Measurements from ENCODE around the gene CD2AP.

CD2AP gene

DNA sequence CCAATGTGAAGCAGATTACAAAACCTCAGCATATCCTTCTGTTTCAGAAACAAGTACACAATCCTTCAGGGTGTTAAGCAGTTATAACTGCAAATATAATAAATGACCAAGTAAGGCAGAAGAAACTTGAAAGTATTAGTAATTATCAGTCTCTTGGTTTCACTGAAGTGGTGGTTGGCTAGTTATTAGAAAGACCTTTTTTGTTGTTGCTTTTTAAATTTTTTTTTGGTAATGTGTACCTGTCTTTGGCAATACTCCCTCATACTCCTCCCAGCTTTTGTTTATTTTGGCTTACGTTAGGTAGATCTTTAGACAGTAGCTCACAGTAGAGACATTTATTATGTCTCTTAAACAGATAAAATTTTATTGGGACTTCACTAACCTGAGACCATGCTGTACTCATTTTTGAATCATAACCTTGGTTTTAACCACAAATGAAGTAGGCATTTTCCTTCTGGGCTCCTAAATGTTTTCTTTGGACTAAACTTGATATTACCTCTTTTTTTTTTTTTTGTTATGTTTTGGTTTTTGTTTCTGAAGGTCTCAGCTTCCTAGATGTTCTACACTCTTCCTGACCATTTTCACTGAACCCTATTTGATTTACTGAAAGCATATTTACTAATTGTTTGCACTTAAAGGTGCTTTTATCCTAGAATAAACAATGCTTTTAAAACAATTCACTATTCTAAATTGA is 6.4 kb downstream of the CD2AP start:
- peak; percentile 48 for DNase-seq (ENCODE audit: low read depth)
- TF ChIP-seq, protein P1, sequence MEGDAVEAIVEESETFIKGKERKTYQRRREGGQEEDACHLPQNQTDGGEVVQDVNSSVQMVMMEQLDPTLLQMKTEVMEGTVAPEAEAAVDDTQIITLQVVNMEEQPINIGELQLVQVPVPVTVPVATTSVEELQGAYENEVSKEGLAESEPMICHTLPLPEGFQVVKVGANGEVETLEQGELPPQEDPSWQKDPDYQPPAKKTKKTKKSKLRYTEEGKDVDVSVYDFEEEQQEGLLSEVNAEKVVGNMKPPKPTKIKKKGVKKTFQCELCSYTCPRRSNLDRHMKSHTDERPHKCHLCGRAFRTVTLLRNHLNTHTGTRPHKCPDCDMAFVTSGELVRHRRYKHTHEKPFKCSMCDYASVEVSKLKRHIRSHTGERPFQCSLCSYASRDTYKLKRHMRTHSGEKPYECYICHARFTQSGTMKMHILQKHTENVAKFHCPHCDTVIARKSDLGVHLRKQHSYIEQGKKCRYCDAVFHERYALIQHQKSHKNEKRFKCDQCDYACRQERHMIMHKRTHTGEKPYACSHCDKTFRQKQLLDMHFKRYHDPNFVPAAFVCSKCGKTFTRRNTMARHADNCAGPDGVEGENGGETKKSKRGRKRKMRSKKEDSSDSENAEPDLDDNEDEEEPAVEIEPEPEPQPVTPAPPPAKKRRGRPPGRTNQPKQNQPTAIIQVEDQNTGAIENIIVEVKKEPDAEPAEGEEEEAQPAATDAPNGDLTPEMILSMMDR (conservative IDR thresholded peaks at IDR 0.05; ENCODE audit: low read depth, low read length) = no peak
- H3K4me3 ChIP-seq (ENCODE audit: low read depth, low read length) = no peak overlapping the region

DNA sequence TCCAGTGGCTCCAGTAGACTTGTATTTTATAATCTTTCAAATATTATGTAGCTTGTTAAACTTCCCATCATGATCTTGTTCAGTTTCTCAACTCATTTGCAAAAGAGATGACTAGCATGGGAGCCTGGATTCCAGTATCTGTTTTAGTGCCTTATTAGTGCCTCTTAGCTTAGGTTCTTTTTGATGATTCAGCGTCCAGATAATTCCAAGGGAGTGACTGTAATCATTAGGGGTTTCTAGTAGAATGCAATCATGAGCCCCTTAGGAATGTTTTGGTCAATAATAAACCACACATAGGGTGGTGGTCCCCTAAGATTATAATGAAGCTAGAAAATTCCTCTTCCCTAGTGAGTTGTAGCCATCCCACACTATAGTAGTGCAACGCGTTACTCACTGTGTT is 7.0 kb downstream of the CD2AP start:
- DNase-seq (ENCODE audit: low read depth) = peak; percentile 83
- no peak overlapping the region for H3K4me3 ChIP-seq (ENCODE audit: low read depth, low read length)
- TF ChIP-seq, protein P1 (conservative IDR thresholded peaks at IDR 0.05; ENCODE audit: low read depth, low read length) = no peak

DNA sequence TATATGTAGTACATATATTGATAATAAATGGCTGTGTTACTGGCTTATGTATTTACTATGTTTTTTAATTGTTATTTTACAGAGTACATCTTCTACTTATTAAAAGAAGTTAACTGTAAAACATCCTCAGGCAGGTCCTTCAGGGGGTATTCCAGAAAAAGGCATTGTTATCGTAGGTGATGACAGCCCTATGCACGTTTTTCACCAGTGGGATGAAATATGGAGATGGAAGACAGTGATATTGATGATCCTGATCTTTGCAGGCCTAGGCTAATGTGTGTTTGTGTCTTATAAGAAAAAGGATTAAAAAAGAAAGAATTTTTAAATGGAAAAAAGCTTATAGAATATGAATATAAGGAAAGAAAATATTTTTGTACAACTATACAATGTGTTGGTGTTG is 7.5 kb downstream of the CD2AP start:
- no peak overlapping the region for H3K4me3 ChIP-seq (ENCODE audit: low read depth, low read length)
- no peak for DNase-seq (ENCODE audit: low read depth)
- TF ChIP-seq, protein P1 (conservative IDR thresholded peaks at IDR 0.05; ENCODE audit: low read depth, low read length) = no peak

DNA sequence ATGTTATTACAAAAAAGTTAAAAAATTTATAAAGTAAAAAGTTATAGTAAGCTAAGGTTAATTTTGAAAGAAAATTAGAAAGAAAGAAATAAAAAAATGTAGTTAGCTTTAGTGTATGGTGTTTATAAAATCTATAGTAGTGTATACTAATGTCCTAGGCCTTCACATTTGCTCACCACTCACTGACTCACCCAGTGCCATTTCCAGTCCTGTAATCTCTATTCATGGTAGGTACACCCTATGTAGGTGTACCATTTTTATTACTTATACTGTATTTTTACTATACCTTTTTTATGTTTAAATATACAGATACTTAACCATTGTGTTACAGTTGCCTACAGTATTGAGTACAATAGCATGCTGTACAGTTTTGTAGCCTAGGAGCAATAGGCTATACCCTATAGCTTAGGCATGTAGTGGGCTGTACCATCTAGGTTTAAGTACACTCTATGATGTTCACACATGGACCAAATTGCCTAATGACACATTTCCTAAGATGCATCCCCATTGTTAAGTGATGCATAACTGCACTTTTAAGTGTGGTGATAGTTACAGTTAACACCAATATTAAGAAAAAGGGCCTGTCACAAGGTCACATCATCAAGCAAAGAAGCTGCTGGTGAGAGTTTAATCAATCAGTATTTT is 8.0 kb downstream of the CD2AP start:
- DNase-seq (ENCODE audit: low read depth) = no peak
- TF ChIP-seq, protein P1 (conservative IDR thresholded peaks at IDR 0.05; ENCODE audit: low read depth, low read length) = no peak
- no peak overlapping the region for H3K4me3 ChIP-seq (ENCODE audit: low read depth, low read length)

DNA sequence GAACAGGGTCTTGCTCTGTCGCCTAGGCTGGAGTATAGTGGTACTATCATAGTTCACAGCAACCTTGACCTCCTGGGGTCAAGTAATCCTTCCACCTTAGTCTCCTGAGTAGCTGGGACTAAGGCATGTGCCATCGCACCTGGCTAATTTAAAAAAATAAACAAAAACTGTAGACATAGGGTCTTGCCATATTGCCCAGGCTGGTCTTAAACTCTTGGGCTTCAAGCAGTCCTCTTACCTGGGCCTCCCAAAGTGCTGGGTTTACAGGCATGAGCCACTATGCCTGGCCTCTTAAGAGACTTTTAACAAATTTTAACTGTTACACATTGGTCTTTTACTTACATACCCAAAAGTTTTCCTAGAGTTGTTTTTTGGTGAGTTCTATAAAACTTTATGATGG is 12.4 kb downstream of the CD2AP start:
- no peak overlapping the region for H3K4me3 ChIP-seq (ENCODE audit: low read depth, low read length)
- no peak for DNase-seq (ENCODE audit: low read depth)
- TF ChIP-seq, protein P1 (conservative IDR thresholded peaks at IDR 0.05; ENCODE audit: low read depth, low read length) = no peak

DNA sequence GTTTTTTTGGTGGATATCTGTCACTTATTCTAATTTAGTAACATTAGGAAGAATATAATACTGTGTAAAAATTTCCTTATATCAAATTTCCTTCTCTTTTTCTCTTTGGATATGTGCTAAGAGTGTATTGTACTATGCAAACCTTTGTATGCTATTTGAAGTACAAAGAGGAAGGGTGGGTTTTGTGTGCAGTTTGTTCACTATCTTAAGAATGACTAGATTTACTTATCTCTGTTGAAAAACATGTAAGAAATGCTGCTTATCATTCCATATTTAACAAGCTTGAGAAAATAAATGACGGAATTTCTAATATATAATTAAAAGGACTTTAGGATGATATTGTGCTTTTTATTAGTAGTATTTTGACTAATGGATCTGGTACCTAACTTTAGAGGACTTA is 13.1 kb downstream of the CD2AP start:
- no peak for DNase-seq (ENCODE audit: low read depth)
- H3K4me3 ChIP-seq (ENCODE audit: low read depth, low read length) = no peak overlapping the region
- TF ChIP-seq, protein P1 (conservative IDR thresholded peaks at IDR 0.05; ENCODE audit: low read depth, low read length) = no peak

DNA sequence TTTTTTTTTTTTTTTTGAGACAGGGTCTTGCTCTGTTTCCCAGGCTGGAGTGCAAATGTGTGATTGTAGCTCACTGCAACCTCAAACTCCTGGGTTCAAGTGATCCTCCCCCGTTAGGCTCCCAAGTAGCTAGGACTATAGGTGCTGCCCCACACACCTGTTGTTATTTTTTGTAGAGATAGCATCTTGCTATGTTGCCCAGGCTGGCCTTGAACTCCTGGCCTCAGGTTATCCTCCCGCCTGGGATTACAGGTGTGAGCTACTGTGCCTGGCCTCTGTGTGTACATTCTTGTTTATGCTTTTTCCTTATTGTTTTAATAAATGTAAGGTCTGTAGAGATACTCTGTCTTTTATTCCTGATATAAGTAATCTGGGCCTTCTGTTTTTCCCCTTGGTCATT is 14.8 kb downstream of the CD2AP start:
- H3K4me3 ChIP-seq (ENCODE audit: low read depth, low read length) = no peak overlapping the region
- TF ChIP-seq, protein P1 (conservative IDR thresholded peaks at IDR 0.05; ENCODE audit: low read depth, low read length) = no peak
- DNase-seq (ENCODE audit: low read depth) = no peak
